NCI-H2196 (cell line): ENCODE data around the gene CCDC122.

Experiments
- DNase-seq: peaks from one replicate; lab custom pipeline; 2025; ENCODE audit not compliant: unreplicated experiment; lab: John Stamatoyannopoulos, UW

The CCDC122 gene

GRCh38 chr13:43805071-43805468 lies 74.5 kb downstream of the CCDC122 start:
- DNase-seq = no peak

- DNase-seq = peak; percentile 48
These were observed 75.0 kb downstream of the CCDC122 start for GRCh38 chr13:43804461-43805070.

- no peak for DNase-seq
These were observed 77.0 kb downstream of the CCDC122 start for GRCh38 chr13:43802511-43802910.

GRCh38 chr13:43800828-43801227 lies 78.7 kb downstream of the CCDC122 start:
- DNase-seq = no peak

GRCh38 chr13:43799191-43799590 lies 80.3 kb downstream of the CCDC122 start:
- DNase-seq = no peak

- DNase-seq = no peak
These were observed 81.7 kb downstream of the CCDC122 start for GRCh38 chr13:43797869-43798268.

GRCh38 chr13:43797159-43797558 lies 82.4 kb downstream of the CCDC122 start:
- DNase-seq = no peak

- DNase-seq = no peak
These were observed 85.1 kb downstream of the CCDC122 start for GRCh38 chr13:43794416-43794815.

GRCh38 chr13:43792076-43792881 lies 87.3 kb downstream of the CCDC122 start:
- no peak for DNase-seq

- no peak for DNase-seq
These were observed 91.5 kb downstream of the CCDC122 start for GRCh38 chr13:43787997-43788396.

GRCh38 chr13:43787518-43787891 lies 92.0 kb downstream of the CCDC122 start:
- no peak for DNase-seq

- DNase-seq = peak; percentile 3
These were observed 92.6 kb downstream of the CCDC122 start, which contains the start of gene ENOX1 for GRCh38 chr13:43786766-43787517. ENOX1 (minus strand) TSS chr13:43786972.

GRCh38 chr13:43786472-43786765 lies 93.1 kb downstream of the CCDC122 start:
- DNase-seq = no peak
